HG03354 (cell line): Measurements from ENCODE around the gene EGFL8.

ENCODE experiments used
- ATAC-seq: cut with Tn5 transposase; IDR thresholded peaks from one replicate; pipeline ENCODE4 v1.9.1; 2021; ENCODE audit warnings: mild to moderate bottlenecking; ENCODE audit not compliant: unreplicated experiment, poor library complexity, severe bottlenecking

EGFL8 gene

GRCh38 chr6:32166411-32167061 is 2.1 kb downstream of the EGFL8 start:
- no peak for ATAC-seq

DNA sequence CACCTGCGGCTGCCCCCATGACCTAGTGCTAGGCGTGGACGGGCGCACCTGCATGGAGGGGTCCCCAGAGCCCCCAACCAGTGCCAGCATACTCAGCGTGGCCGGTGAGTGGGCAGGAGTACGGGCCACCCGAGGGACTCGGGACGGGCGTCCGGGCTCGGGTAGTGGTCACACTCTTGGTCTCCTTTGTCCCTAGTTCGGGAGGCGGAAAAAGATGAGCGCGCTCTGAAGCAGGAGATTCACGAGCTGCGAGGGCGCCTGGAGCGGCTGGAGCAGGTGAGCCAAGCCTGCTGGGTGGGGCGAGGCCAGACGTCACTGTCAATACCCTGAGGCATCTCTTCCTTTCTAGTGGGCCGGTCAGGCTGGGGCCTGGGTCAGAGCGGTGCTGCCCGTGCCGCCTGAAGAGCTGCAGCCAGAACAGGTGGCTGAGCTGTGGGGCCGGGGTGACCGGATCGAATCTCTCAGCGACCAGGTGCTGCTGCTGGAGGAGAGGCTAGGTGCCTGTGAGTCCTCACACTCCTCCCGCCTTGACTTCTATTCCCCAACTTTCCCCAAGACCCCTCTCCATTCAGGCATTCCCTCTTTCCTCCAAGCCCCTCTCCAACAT is 2.9 kb downstream of the EGFL8 start:
- ATAC-seq: no peak

- ATAC-seq: no peak
Measured at GRCh38 chr6:32167761-32168262, 3.4 kb downstream of the EGFL8 start.

DNA sequence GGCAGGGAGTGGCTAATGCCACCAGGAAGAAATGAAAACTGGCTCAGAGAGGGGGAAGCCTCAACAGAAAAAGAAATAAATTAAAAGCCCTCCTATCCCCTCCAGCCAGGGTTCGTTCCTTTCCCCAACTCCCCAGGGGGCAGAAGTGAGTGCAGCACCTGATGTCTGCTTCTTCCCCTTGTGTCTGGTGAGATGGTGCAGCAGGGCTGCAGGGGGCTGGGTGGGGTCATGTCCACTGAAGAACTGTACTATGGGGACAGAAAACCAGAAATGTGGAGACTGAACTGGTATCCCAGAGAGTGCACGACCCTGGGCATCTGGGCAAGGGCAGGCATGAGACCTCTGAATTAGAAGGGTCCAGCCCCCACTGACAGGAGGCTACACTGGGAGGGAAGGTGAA is 4.0 kb downstream of the EGFL8 start:
- no peak for ATAC-seq

GRCh38 chr6:32168807-32169591 is 4.6 kb downstream of the EGFL8 start:
- no peak for ATAC-seq

DNA sequence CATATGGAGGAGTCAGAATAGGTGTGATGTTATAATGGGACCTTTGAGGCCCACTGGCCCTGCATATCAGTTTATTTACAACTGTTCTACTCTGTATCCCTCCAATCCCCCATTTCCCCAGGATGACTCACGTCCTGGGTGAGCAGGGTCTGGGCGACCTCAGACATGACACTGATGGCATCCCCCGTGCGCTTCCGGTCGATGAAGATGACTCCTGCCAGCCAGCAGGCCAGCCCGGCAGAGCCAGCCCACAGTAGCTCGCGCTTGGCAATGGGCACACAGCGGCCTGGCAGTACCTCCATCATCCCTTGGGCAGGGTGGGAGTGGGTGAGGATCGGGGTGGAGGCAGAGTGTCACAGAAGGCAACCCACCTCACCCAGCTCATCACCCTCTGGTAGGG is 5.9 kb downstream of the EGFL8 start:
- ATAC-seq: no peak

DNA sequence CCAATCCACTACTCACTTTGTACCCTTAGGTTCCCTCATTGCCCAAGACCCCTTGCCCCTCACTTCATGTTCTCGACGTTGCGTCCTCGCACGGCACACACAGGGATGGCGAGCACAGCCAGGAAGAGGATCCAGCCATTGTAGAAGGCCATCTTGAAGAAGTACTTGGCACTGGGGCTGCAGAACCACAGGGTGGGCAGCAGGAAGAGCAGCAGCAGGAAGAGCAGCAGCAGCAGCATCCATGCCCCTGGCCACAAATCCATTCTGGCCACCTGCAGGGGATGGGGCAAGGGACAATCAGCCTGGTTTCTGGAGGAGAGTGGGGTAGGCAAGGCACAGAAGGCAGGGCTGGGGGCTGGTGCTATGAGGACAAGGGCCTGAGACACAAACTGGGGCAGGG is 6.8 kb downstream of the EGFL8 start:
- no peak for ATAC-seq

GRCh38 chr6:32173051-32173727 is 8.8 kb downstream of the EGFL8 start:
- no peak for ATAC-seq

- ATAC-seq: no peak
Measured at GRCh38 chr6:32174416-32174815, 10.0 kb downstream of the EGFL8 start.

- ATAC-seq: no peak
Measured at GRCh38 chr6:32175322-32175710, 10.9 kb downstream of the EGFL8 start.

GRCh38 chr6:32175711-32176475 is 11.5 kb downstream of the EGFL8 start, which contains the start of gene AGPAT1:
Gene AGPAT1, minus strand, starts transcription at chr6:32176084. Its CDS starts 4,588 bp downstream, at chr6:32171496.
- peak; percentile 47 for ATAC-seq

DNA sequence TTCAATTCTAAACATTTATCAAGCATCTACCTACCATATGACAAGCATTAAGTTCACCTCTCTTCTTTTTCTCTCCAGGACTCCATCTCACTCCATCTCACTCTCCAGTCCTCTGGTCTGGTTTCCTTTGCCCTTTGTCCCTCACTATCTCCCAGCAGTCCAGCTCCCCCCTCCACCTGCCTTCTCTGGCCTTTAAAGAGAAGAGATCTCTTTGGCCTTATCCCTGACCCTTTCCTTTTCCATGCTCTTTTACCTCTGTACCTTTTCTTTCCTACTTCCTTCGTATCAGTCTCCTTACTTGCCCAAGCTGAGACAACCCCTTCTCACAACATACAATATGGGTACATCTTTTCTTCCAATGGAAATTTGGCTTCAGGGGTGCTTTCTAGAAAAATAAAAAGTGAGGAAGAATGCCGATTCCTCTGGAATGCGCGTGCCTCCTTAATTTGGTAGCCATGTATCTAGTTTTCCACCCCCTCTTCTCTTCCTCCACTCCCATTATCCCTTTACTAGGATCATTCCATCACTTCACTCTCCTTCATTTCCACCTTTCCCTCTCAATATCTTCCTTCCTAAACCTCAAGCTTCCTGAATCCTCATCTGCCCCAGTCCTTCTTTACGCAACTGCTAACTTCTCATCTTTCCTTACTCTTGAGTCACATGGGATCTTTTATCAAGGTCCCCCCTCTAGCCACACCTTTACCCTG is 12.2 kb downstream of the EGFL8 start:
- ATAC-seq: no peak

- peak; percentile 11 for ATAC-seq
Measured at GRCh38 chr6:32177183-32177787, 12.9 kb downstream of the EGFL8 start.

DNA sequence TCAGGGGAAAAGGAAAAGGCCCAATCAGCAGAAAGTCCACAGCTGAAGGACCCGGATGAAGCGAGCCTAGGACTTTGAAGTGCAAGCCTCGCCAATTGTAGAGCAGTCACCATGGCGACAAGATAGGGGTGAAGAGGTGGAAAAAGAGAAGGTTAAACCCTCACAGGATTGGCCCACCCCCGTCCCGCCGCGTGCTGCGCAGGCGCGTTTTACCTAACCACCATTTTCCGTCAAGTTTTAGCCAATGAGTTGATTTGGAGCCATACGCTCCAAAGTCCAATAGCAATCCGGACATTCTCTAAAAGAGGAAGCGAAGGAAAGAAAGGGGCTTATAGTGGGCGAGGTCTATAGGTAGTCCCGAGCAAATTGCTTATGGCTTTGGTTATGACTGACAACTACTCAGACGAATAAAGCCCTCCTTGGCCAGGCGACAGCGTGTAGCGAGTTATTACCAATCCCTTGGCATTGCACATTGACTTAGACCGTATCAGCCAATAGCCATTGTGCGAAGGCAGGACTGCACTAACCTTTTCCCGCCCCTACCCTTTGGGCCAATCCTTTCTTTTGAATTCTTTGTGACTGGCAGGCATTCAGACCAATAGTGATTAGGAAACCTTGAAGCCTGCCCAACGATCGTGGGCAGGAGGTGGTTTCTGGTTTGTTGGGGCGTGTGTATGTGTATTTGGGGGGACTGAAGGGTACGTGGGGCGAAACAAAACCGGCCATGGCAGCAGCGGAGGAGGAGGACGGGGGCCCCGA is 13.6 kb downstream of the EGFL8 start, which contains the start of gene RNF5:
RNF5 (plus strand) TSS at position 618 of the 759 bp plus-strand sequence; CDS start at position 725, 107 bp downstream.
- peak; percentile 83 for ATAC-seq

DNA sequence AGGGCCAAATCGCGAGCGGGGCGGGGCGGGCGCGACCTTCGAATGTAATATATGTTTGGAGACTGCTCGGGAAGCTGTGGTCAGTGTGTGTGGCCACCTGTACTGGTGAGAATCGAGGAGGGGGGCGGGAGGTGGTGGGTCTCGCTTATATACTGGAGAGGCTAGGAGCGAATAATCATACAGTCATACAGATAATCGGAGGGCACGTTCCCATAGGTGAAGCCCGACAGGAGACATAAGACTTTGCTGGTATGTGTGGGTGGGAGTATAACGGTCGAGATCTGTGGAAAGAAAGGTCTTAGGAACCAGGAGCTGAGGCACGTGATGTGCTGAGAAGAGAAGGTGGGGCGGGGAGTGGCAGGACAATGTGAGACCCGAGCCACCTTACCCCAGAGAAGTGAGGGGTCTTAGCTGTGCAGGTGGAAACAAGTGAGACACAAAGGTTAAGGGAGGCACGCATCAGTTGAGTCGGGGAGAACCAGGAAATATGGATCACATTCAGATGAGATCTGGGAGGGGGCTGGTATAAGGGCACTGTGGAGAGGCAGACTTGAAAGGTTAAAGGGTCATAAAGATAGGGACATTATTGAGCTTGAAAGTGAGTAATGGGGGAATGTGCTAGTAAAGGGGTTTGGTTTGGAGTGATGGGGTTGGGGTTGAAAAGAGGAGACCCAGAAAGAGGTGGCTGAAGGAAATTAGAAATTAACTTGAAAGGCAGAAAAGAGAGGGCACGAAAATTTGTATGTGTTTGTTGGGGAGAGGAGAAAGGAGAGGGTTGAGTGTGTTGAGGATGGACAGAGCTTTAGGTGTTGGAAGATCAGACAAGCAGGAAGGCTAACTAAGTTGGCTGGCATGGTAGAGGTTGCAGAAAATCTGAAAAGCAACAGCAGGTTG is 14.4 kb downstream of the EGFL8 start:
- no peak for ATAC-seq

DNA sequence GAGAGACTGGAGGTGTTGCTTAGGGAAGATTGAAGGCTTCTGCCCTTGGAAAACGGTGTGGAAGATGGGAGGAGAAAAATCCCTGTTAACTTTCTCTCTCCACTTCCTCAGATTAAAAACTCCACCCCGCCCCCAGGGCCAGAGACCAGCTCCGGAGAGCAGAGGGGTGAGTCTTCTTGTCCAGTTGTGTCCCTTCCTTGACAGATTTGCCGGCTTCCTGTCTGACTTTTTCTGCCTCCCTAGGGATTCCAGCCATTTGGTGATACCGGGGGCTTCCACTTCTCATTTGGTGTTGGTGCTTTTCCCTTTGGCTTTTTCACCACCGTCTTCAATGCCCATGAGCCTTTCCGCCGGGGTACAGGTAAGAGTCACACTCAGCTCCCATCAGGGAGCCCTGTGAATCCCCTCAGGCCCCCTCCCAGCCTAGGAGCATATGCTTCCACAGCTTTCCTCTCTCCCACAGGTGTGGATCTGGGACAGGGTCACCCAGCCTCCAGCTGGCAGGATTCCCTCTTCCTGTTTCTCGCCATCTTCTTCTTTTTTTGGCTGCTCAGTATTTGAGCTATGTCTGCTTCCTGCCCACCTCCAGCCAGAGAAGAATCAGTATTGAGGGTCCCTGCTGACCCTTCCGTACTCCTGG is 15.5 kb downstream of the EGFL8 start:
- ATAC-seq: no peak
